GM10248 (cell line): ENCODE results near the gene IFNLR1.

Source experiments
- CTCF ChIA-PET: fragments of 300-600 bp; sonication (Branson Sonifier 250); formaldehyde crosslinking; extraction: SDS; loops from one replicate; lab custom pipeline; 2021; ENCODE audit warnings: antibody characterized with exemption; lab: Yijun Ruan, JAX
- POLR2A ChIA-PET: fragments of 350-650 bp; sonication (Branson Sonifier 250); formaldehyde crosslinking; extraction: SDS; loops from one replicate; lab custom pipeline; 2020; ENCODE audit warnings: antibody characterized with exemption; lab: Yijun Ruan, JAX
- DNase-seq: peaks from one replicate; pipeline ENCODE4 v3.0.0; 2012; ENCODE audit errors: extremely low spot score
- TF ChIP-seq, protein P1 (sequence below): IDR thresholded peaks from 2 replicates; pipeline ENCODE4 v1.5.1; 2012; ENCODE audit warnings: mild to moderate bottlenecking, low read depth; ENCODE audit errors: extremely low read depth, missing control alignments, control extremely low read depth

Gene IFNLR1

DNA sequence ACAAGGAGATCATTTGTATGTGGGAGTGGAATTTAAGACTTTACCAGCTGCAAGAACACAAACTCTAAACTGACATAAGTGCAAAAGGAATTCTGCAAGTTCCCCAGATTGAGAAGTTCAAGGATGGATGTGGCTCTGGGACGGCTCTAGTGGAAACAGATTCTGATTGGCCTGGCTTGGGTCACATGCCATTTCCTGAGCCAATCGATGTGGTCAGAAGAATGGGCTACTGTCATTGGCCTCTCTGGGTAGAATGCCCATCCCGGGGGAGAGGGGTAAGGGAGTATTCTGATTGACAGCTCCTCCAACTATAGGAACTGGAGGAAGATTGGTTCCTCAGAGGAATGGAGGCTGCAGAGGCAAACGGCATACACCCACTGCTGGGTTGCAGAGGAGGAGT lies 6.0 kb upstream of the IFNLR1 start:
- DNase-seq, result no peak
- ChIA-PET POLR2A (no interaction called here), CTCF (interaction anchor here (1.5 to 19.3 kb wide), 4 partner anchors 9 to 200 kb away, joined by 5 to 433 read pairs (median 6); no protein-coding TSS in a partner anchor)
- TF ChIP-seq, protein P1, sequence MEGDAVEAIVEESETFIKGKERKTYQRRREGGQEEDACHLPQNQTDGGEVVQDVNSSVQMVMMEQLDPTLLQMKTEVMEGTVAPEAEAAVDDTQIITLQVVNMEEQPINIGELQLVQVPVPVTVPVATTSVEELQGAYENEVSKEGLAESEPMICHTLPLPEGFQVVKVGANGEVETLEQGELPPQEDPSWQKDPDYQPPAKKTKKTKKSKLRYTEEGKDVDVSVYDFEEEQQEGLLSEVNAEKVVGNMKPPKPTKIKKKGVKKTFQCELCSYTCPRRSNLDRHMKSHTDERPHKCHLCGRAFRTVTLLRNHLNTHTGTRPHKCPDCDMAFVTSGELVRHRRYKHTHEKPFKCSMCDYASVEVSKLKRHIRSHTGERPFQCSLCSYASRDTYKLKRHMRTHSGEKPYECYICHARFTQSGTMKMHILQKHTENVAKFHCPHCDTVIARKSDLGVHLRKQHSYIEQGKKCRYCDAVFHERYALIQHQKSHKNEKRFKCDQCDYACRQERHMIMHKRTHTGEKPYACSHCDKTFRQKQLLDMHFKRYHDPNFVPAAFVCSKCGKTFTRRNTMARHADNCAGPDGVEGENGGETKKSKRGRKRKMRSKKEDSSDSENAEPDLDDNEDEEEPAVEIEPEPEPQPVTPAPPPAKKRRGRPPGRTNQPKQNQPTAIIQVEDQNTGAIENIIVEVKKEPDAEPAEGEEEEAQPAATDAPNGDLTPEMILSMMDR, result no peak

DNA sequence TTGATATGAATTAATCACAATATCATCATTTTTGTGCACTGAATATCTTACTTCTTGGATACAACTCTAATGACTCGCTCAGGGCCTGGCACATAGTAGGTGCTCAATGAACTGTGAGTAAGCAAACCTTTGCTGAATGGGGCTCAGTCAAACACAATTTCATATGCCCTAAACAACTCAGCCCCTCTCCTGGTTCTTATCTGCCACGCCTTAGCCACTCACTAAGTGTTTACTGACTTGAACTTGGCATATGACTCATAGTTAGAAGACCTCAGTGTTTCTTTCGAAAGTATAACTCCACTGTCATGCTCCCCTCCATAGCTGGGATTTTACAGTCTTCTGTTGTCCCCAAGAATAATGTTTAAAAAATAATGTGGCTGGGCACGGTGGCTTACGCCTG lies 4.8 kb upstream of the IFNLR1 start:
- TF ChIP-seq, protein P1, result no peak
- peak; percentile 70 for DNase-seq
- CTCF ChIA-PET, result interaction anchor here (1.5 to 19.3 kb wide), 5 partner anchors 8 to 226 kb away, joined by 3 to 433 read pairs (median 5); partner anchors contain the start of gene NIPAL3
- POLR2A ChIA-PET, result interaction anchor here (0.6 kb wide), 1 partner anchor 11 kb away, joined by 3 read pairs; no protein-coding TSS in a partner anchor

DNA sequence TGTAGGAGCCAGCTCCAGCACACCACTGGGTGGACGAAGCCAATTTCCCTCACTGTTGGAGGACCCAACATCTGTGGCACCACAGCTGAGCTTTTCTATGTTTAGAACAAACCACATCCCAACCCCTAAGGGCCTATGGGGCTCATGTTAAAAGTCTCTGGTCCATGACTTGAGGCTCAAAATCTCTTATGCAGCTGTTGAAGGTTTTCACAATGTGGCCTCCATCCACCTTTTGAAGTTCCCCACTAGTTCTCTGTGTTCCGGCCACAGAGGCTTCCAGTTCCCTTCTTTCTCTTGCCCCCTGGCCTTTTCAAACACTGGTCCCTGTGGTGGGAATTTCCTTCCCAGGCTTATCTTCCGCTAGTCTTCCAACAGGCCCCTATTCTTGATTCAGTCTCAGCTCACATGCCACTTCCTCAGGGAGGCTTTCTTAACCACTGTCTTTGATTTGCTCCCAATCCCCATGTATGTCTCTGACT lies 3.9 kb upstream of the IFNLR1 start:
- TF ChIP-seq, protein P1, result no peak
- ChIA-PET CTCF (interaction anchor here (0.8 to 19.3 kb wide), 10 partner anchors 9 to 644 kb away, joined by 3 to 433 read pairs (median 4); partner anchors contain the start of gene NIPAL3), POLR2A (interaction anchor here (0.5 to 2.0 kb wide), 3 partner anchors 29 to 451 kb away, joined by 3 to 6 read pairs (median 5); no protein-coding TSS in a partner anchor)
- peak; percentile 66 for DNase-seq

DNA sequence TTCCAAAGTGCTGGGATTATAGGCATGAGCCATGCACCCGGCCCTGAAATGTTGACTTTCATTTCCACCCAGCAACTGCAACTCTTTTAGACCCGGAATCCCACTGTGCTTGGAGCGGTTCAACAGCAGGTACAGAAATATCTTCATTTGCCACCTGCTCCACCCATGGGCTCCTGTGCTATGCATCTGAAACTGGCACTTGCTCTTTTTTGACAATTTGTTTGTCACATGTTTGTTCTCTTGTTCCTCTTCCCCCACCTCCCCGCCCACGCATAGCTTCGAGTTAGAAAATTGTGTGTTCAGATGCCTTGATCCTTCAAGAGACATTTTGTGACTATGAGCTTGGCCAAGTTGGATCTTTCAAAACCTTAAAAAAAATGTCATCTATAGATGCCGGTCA lies 2.4 kb upstream of the IFNLR1 start:
- CTCF ChIA-PET, result interaction anchor here (0.7 to 19.3 kb wide), 10 partner anchors 10 to 292 kb away, joined by 3 to 433 read pairs (median 4); no protein-coding TSS in a partner anchor
- DNase-seq, result peak; percentile 52
- TF ChIP-seq, protein P1, result no peak
- POLR2A ChIA-PET, result interaction anchor here (2.0 kb wide), 1 partner anchor 453 kb away, joined by 6 read pairs; no protein-coding TSS in a partner anchor

DNA sequence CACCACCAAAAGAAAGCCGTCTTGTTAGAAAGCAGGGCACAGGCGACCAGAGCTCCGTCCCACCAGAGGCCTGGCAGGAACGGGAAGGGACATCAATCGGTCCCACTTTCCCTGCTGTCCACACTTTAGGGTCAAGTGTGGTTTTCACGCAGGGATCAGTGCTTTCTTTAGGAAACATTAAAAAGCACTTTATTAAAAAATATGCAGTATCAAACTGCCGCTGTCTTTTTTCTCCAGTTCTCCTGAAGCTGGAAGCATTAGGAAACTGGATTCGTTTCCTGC lies 437 bp downstream of the IFNLR1 start:
- ChIA-PET POLR2A (no interaction called here), CTCF (interaction anchor here (1.2 to 19.3 kb wide), 5 partner anchors 13 to 229 kb away, joined by 5 to 433 read pairs (median 40); partner anchors contain the start of gene NIPAL3)
- TF ChIP-seq, protein P1, result no peak
- no peak for DNase-seq

DNA sequence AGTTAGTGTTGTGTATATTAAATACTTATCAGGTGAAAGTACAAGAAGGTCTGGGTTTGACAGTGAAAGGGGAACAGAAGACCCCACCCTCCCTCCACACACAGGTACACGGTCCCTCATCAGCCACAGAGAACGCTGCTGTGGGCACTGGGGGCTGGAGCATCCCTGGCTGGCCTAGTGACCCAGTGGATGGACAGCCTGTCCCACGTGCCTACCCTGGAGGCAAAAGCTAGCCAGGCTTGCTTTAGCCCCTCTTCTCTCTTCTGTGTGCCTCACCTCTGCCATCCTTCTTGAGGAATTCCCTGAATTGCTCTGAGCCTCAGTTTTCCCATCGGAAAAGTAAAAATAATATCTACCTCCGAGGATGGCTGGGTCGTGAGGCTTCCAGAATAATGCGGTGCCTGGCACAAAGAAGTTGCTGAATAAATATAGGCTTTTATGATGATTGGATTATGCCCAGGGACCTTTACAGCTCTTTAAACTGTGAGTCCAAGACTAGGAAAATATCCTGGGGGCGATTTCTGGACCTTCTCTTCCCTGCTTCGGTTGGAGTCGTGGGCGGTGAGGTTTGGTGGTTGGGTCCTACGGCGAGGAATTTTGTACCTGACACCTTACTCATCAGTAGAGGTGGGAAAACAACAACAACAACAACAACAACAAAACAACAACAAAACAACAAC lies 918 bp downstream of the IFNLR1 start:
- ChIA-PET POLR2A (interaction anchor here (0.5 kb wide), 1 partner anchor 14 kb away, joined by 3 read pairs; no protein-coding TSS in a partner anchor), CTCF (interaction anchor here (1.2 to 19.3 kb wide), 5 partner anchors 10 to 229 kb away, joined by 3 to 433 read pairs (median 6); partner anchors contain the start of gene NIPAL3)
- no peak for DNase-seq
- TF ChIP-seq, protein P1, result no peak
